Stimulated activated CD4-positive, alpha-beta T cell treated with anti-CD3 and anti-CD28 coated beads, TNF-alpha, amount 100 ng/mL, for 4 hours (primary cell): ENCODE results near the gene OCSTAMP.

Source experiments
- DNase-seq, 3 experiments: peaks; one replicate each; pipeline ENCODE4 v3.0.0-alpha.2; 2020; ENCODE audit warnings: low read depth in 3 of 3

The OCSTAMP gene

DNA sequence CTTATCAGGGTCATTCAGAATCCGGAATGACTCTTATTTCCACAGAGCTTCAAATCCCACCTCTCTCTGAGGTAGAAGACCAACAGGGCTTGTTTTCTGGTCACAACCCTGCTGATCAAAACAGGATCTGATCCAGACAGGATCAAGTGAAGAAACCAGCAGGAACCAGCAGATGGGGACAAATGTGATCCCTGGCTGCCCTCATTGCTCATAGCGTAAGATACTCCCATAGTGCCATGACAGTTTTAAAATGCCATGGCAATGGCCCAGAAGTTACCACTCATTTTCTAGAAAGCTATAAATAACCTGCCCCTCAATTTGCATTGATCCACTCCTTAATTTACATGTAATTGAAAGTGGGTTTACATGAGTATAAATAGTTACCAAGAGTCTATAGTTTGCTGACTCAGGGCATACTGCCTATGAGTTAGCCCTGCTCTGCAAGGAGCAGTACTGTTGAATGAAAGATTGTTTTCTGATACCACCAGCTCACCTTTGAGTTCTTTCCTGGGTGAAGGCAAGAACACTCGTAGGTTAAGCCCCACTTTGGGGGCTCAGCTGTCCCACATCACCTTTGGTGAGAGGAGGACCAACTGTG is 30.9 kb downstream of the OCSTAMP start:
- no peak for DNase-seq

GRCh38 chr20:46512943-46513844 is 37.3 kb downstream of the OCSTAMP start, which contains the start of gene ZNF334:
ZNF334 (minus strand) TSS chr20:46513559; CDS start chr20:46512102, 1,457 bp downstream.
- DNase-seq, result peak in 1 of 3 experiments; percentile 17

DNA sequence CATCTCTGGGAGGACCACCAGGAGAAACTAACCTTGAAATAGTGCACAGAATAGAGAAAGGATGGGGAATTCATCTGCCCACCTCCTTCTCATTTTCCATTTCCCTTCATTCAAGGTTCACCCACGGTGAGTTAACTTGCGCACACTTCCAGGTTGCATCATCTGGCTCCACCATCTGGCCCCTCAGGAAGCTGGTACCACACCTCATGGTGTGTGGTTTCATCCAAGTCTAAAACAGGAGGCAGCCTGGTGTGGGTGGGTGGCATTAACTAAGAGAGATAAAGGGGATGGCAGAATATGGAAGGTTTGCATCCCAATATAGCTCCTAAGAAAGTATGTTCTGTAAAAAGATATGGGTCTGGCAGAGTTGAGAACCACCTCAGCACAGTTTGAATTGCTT is 40.9 kb downstream of the OCSTAMP start:
- DNase-seq, result no peak

GRCh38 chr20:46507760-46508407 is 42.6 kb downstream of the OCSTAMP start:
- DNase-seq, result no peak

DNA sequence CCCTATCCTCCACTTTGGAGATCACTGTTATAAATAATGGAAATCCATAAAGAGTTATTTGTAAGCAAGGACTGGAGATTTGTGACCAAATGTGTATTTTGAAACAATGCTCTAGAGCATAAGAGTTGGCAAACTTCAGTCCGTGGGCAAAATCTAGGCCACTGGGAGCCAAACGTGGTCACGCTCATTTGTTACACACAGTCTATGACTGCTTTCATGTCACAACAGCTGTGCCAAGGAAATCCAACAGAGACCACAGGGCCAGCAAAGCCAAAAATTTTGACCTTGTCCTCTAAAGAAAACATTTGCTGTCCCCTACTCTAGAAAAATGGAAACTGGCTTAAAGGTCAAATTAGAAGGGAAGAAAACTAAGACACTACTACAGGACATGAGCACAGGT is 44.9 kb downstream of the OCSTAMP start:
- no peak for DNase-seq

DNA sequence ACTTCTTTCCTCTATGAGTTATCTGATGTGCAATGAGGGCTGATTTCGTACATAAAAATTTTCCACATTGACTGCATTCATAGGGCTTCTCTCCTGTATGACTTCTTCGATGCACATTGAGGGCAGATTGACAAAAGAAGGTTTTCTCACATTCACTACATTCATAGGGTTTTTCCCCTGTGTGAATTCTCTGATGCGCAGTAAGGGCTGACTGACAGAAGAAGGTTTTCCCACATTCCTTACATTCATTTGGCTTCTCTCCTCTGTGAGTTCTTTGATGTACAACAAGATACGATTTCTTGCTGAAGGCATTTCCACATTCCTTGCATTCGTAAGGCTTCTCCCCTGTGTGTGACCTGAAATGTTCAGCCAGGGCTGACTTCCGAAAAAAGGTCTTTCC is 48.5 kb downstream of the OCSTAMP start:
- DNase-seq, result no peak

- no peak for DNase-seq
Observed at GRCh38 chr20:46501337-46501942, 49.0 kb downstream of the OCSTAMP start.

DNA sequence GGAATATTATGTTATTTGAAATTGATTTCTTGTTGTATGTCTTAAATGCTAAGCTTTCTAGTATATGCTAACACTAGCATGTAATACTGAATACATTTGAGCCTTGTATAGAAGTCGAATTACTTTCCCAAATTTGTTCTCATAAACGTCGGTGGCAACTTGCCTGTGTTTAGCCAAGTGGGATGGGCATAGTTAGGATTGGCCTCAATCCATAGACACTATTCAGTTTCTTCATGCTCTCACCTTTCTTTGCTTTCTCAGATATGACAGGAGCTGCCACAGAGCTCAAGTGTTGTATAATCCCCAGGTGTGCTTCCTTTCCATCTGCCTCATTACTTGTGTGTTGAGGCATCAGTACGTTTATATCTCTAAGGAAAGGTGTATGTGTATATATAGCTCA is 56.4 kb downstream of the OCSTAMP start:
- no peak for DNase-seq

DNA sequence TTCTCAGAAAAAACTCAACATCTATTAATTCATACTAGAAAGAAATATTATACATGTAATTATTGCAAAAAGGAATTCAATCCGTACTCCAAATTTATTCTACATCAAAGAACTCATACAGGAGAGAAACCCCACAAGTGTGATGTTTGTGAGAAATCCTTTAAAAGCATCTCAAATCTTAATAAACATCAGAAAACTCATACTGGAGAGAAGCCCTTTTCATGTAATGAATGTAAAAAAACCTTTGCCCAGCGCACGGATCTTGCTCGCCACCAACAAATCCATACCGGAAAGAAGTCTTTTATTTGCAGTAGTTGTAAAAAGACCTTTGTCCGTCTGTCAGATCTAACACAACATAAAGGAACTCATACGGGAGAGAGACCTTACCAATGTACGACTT is 59.1 kb downstream of the OCSTAMP start:
- no peak for DNase-seq
